NOMO-1 treated with dmso at 0.1 percent for 144 hours (cell line): Measurements from ENCODE around the gene SCMH1.
A peak's percentile ranks its signal among the peaks of the same experiment; 100 is the strongest.
"Not testable (repeated sequence)": the region's sequence is repeated elsewhere in the genome, so short reads cannot be mapped to it uniquely, and the experiment has no call there.

Experiments
- DNase-seq: peaks from one replicate; lab custom pipeline; 2025; ENCODE audit not compliant: unreplicated experiment; lab: John Stamatoyannopoulos, UW

The SCMH1 gene

DNA sequence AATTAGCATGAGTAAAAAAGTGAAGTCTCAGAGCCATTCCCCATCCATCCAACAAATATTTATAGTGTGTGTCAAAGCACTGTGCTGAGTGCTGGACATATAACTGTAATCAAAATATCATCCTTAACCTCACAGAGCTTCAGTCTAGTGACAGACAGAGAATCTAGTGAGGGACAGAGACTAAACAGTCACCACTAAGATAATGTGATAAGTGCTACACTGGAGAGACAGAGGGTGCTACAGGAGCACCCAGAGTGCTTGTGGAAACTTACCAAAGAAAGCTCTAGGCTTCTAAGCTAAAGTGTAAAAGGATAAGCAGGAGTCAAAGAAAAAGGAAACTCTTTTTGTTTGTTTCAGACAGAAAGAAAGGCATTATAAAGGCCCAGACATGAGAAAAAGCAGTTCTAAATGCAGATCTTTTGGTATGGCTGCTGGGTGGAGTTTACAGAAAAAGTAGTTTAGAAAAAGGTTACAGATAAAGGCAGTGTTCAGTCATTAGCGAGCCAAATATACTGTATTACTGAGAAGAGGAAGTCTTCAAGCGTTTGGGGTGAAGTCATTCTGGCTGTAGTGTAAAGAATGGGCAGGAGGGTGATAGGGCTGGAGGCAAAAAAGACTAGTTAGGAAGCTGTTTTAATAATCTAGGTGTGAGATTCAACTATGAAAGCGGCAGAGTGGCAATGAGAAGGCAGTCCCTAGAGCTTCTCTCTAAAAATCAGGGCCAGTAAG lies 83.8 kb downstream of the SCMH1 start:
- no peak for DNase-seq

GRCh38 chr1:41155105-41155504 lies 87.0 kb downstream of the SCMH1 start:
- no peak for DNase-seq

DNA sequence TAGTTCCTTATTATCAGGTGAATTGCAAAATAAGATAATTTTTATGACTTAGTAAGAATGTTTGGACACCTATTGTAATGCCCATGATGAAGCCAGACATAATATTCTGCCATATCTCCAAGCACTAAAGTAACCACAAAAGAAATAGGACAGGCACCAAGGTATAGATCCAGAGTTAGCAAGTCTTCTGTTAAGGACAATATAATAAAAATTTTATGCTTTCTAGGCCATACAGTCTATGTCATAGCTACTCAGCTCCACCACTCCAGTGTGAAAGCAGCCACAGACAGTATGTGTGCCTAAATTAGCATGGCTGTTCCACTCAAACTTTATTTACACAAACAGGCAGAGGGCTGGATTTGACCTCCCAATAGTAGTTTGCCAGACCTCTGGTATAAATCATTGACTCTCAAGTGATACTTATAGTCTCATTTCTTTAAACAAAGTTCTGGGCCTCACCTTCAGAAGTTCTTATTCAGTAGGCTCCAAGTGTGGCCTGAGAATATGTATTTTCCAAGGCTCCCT lies 88.3 kb downstream of the SCMH1 start:
- DNase-seq: no peak

DNA sequence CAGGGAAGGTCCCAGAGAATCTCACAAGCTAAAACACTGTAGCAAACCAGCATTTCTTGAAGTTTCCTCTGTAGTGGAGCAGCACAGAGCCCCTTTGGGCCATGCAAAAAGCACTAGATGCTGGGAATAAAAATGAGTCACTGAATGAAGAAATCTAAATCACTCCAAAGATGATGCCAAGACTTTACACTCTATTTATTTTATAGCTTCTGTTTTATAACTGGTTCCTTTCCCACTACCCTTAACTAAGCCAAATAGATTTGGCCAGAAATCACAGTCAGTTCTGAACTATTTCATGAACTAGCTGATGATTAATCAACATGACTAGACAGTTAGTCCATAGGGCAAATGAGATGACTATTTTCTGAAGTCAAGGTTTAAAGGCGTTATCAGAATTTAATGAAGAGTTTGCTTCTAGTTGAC lies 89.5 kb downstream of the SCMH1 start:
- DNase-seq: no peak

DNA sequence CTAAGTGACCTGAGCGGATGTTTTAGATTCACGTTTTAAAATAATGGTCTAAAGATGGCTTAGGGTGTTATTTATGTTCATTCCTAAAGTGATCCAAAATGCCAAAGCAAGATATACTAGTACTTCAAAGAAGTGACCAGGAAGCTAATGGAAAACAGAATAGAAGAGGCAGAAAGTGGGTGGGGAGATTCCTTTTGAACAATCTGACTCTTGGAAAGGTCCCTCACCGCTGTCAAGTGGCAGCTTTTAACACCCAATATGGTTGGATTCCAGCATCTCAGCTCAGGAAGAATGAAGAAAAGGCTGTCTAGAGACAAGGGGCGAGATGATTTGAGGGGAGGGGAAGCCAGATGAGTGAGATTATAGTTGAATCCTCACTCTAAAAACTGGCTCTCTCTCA lies 90.3 kb downstream of the SCMH1 start:
- DNase-seq: no peak

DNA sequence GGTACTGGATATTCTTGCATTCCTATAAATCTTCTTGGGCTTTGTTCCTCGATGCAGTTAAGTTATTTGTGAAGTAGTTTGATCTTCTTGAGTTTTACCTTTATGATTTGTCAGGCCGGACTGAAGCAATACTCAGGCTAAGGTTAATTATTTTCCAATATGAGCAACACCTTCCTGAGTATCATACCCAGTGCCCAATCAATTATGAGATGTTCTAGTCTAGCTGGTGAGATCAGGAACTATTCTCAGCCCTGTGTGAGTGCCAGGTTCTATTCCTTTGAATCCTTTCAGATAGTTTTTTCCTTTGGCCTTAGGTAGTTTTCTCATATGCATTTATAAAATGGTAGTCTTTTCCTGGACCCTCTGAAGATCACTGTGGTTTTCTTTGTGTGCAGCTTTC lies 92.5 kb downstream of the SCMH1 start:
- DNase-seq: no peak

DNA sequence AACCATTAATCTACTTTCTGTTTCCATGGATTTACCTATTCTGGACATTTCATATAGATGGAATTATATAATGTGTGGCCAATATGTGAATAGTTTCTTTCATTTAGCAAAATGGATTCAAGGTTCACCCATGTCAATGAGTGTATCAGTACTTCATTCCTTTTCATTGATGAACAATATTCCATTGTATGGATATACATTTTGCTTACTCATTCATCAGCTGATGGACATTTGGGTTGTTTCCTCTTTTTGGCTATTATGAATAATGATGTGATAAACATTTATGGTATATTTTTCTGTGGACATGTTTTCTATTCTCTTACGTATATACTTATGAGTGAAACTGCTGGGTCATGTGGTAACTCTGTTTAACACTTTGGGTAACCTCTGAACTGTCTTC lies 97.8 kb downstream of the SCMH1 start:
- no peak for DNase-seq

- no peak for DNase-seq
Observed at GRCh38 chr1:41138549-41138948, 103.6 kb downstream of the SCMH1 start.

DNA sequence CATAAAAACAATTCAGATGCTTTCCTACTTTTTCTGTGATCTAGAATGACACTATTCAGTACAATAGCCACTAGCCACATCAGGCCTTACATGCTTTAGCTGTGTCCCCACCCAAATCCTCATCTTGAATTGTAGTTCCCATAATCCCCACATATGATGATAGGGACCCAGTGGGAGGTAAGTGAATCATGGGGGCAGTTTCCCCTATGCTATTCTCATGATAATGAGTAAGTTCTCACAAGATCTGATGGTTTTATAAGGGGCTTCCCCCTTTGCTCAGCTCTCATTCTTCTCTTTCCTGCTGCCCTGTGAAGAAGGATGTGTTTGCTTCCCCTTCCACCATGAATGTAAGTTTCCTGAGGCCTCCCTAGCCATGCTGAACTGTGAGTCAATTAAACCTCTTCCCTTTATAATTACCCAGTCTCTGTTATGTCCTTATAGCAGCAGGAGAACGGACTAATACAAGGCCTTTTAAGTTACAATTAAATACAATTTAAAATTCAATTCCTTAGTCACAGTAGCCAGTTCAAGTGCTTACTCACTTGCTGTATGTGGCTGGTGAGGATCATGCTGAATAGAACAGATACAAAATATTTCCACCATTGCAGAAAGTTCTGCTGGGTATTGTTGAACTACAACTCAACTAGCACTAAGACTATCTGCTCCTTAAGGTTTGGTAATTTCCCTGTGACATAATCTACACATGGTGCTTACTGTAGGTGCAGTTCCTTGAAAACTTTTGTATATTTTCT lies 106.7 kb downstream of the SCMH1 start:
- no peak for DNase-seq

DNA sequence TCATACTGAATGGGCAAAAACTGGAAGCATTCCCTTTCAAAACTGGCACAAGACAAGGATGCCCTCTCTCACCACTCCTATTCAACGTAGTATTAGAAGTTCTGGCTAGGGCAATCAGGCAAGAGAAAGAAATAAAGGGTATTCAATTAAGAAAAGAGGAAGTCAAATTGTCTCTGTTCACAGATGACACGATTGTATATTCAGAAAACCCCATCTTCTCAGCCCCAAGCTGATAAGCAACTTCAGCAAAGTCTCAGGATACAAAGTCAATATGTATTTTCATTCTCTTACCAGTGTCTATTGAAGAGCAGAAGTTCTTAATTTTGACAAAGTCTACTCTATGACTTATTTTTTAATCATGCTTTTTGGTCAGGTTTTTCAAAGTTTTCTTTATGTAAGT lies 107.8 kb downstream of the SCMH1 start:
- DNase-seq: not testable (repeated sequence)

GRCh38 chr1:41122851-41123518 lies 119.1 kb downstream of the SCMH1 start:
- DNase-seq: no peak

GRCh38 chr1:41122148-41122547 lies 120.0 kb downstream of the SCMH1 start:
- DNase-seq: no peak

- no peak for DNase-seq
Observed at GRCh38 chr1:41118645-41119044, 123.5 kb downstream of the SCMH1 start.

- not testable (repeated sequence) for DNase-seq
Observed at GRCh38 chr1:41117241-41117640, 124.9 kb downstream of the SCMH1 start.

DNA sequence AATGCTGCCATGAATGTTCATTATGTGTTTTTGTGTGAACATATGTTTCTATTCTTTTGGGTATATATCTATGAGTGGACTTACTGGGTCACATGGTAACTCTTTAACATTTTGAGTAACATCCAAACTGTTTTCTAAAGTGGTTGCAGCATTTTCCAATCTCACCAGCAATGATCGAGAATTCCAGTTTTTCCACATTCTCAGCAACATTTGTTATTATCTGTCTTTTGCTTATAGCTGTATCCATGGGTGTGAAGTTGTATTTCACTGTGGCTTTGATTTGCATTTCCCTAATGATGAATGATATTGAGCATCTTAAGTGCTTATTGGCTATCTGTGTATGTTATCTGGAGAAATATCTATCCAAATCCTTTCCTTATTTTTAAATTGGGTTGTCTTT lies 131.4 kb downstream of the SCMH1 start:
- DNase-seq: no peak

DNA sequence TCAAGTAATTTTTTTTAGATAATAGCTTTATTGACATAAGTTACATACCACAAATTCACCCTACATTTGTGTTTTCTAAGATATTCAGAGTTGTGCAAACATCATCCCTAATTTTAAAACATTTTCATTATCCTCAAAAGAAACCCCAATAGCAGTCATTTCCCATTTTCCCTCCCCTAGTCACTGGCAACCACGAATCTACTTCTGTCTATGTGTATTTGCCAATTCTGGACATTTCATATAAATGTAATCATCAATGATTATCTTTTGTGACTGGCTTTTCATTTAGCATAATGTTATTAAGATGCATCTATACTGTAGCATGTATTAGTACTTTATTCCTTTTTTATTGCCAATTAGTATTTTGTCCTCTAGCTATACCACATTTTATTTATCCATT lies 131.8 kb downstream of the SCMH1 start:
- DNase-seq: no peak

DNA sequence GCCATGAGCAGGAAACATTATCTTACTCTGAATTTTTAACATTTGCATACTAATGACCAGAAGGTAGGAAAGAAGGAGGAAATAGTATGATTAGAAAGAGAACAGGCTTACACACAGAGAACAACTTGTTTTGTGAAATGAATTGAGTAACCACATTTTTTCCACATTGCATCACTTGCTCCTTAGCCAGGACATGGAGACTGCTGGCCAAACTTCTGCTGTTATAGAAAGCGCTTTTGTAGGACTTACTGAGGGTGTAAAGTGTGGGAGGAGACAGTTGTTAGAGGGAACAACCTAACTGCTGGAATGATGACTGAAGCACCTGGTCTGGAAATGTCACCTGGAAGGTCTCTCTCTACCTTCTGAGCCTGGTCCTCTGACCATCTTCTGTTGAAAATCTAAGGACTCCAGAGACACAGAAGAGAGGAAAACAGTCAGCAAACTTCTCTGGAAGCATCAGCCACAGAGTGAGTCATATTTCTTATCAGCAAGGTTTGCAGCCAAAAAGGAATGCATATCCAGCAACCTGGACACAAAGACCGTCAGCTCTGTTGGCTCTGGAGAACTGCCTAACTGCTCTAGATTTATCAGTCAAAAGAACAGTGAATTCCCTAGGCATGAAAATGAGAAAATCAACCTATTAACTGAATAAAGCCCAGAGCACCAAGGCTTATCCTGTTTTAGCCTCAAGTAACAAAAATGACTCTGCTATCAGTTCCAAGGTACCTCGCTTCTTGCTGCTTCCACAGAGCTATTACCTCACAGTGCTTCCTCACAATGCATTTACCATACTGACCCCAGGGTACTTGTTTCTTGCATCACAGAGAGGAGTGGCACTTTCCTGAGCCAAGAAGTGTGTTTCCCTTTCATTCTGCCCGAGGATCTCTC lies 132.6 kb downstream of the SCMH1 start:
- peak; percentile 14 for DNase-seq

DNA sequence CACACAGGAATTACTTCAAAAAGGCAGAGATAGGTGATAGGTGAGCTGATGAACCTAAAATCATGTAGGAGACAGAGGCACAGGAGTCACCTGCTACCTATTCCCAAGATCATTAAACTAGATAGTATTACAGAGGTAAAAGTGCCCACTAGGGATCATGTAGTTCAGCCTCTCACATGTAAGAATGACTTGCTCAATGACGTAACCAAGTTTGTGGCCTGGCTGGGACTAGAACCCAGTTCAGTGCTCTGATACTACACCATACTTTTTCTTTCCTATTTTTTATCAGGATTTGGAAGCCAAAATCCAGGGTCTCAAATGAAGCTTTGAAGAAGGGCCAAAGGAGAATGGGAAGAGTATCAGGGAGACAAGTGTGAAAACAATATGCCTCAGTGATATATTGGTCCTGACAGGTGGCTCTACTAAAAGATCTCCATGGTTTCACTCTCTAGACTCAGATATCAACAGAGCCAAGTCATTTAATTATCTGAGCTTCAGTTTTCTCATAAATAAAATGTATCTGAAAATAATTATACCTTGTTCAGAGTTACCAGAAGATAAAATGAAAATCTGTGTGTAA lies 133.3 kb downstream of the SCMH1 start:
- no peak for DNase-seq

DNA sequence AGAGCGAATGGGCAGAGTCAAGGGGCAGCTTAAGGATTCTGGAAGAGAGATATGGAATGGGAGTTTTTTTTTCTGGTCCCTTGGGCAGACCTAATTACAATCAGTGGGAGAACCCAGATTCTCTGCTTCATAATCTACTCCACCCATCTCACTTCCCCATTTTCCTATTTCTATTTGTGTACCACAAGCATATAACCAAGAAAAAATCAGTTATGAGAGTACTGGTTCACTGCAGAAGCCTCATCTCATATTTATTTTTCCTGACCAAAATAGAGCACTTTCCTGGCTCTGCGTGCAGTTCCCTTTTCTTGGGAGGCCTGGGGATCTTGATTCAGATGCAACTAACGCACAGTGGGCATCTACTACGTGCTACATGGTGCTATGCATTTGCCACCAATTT lies 138.3 kb downstream of the SCMH1 start:
- DNase-seq: no peak

GRCh38 chr1:41102653-41103052 lies 139.5 kb downstream of the SCMH1 start:
- no peak for DNase-seq
